MM.1S (cell line): ENCODE measurements around the gene CACNA1H.

ENCODE experiments used
- DNase-seq: peaks from one replicate; pipeline ENCODE4 v3.0.0-alpha.2; 2015
- H2AFZ ChIP-seq: fragments of 300-600 bp; sonication (generic); 2 replicates; pipeline ENCODE4 v1.6.0; 2016; ENCODE audit warnings: antibody characterized with exemption, low read length
- H3F3A ChIP-seq: fragments of 300-600 bp; sonication (generic); 2 replicates; pipeline ENCODE4 v1.6.1; 2016; ENCODE audit warnings: mild to moderate bottlenecking, antibody characterized with exemption, low read length, moderate library complexity, mixed read lengths; ENCODE audit not compliant: insufficient read depth
- H3K27ac ChIP-seq: fragments of 300-600 bp; sonication (generic); 2 replicates; pipeline ENCODE4 v1.5.1; 2016; ENCODE audit warnings: mild to moderate bottlenecking, low read length
- H3K27me3 ChIP-seq: fragments of 300-600 bp; sonication (generic); replicated peaks from 2 replicates; pipeline ENCODE4 v1.6.0; 2016; ENCODE audit warnings: low read length; ENCODE audit not compliant: insufficient read depth
- H3K36me3 ChIP-seq: fragments of 300-600 bp; sonication (generic); replicated peaks from 2 replicates; pipeline ENCODE4 v1.6.1; 2016; ENCODE audit warnings: mild to moderate bottlenecking, low read length, mixed read lengths; ENCODE audit not compliant: insufficient read depth
- H3K4me1 ChIP-seq: fragments of 300-600 bp; sonication (generic); 2 replicates; pipeline ENCODE4 v1.6.1; 2016; ENCODE audit warnings: low read length, mixed read lengths
- H3K4me2 ChIP-seq: fragments of 300-600 bp; sonication (generic); 2 replicates; pipeline ENCODE4 v1.6.0; 2016; ENCODE audit warnings: low read depth, low read length
- H3K4me3 ChIP-seq: fragments of 300-600 bp; sonication (generic); 2 replicates; pipeline ENCODE4 v1.5.1; 2016; ENCODE audit warnings: low read length, mixed read lengths
- H3K79me2 ChIP-seq: fragments of 300-600 bp; sonication (generic); 2 replicates; pipeline ENCODE4 v1.6.1; 2016; ENCODE audit warnings: mixed run types, low read length, mixed read lengths
- H3K9ac ChIP-seq: fragments of 300-600 bp; sonication (generic); 2 replicates; pipeline ENCODE4 v1.6.1; 2016; ENCODE audit warnings: low read length, mixed read lengths
- H3K9me2 ChIP-seq: fragments of 300-600 bp; sonication (generic); replicated peaks from 2 replicates; pipeline ENCODE4 v1.6.1; 2016; ENCODE audit warnings: mild to moderate bottlenecking, low read length, mixed read lengths; ENCODE audit not compliant: insufficient read depth
- H3K9me3 ChIP-seq: fragments of 300-600 bp; sonication (generic); replicated peaks from 2 replicates; pipeline ENCODE4 v1.6.1; 2016; ENCODE audit warnings: mild to moderate bottlenecking, low read length, mixed read lengths; ENCODE audit not compliant: insufficient read depth
- H4K20me1 ChIP-seq: fragments of 300-600 bp; sonication (generic); 2 replicates; pipeline ENCODE4 v1.6.1; 2016; ENCODE audit warnings: mild to moderate bottlenecking, low read length, moderate library complexity, mixed read lengths; ENCODE audit not compliant: insufficient read depth
- EZH2 ChIP-seq: fragments of 300-600 bp; sonication (generic); optimal IDR thresholded peaks from 2 replicates; pipeline ENCODE3; 2017; ENCODE audit warnings: low read depth, mild to moderate bottlenecking, antibody characterized with exemption, low read length, mixed read lengths
- EZH2phosphoT487 ChIP-seq: fragments of 300-600 bp; sonication (generic); IDR thresholded peaks from 2 replicates; pipeline ENCODE4 v1.6.1; 2018; ENCODE audit warnings: antibody characterized with exemption, low read length
- TF ChIP-seq, protein P1 (sequence below): fragments of 300-600 bp; sonication (generic); IDR thresholded peaks from 2 replicates; pipeline ENCODE4 v1.5.1; 2016; ENCODE audit warnings: antibody characterized with exemption, low read length, mixed read lengths

The CACNA1H gene

GRCh38 chr16:1262846-1263221 is 109.9 kb downstream of the CACNA1H start:
- H3K4me3 ChIP-seq, result no peak overlapping the region
- DNase-seq, result no peak
- TF ChIP-seq, protein P1, sequence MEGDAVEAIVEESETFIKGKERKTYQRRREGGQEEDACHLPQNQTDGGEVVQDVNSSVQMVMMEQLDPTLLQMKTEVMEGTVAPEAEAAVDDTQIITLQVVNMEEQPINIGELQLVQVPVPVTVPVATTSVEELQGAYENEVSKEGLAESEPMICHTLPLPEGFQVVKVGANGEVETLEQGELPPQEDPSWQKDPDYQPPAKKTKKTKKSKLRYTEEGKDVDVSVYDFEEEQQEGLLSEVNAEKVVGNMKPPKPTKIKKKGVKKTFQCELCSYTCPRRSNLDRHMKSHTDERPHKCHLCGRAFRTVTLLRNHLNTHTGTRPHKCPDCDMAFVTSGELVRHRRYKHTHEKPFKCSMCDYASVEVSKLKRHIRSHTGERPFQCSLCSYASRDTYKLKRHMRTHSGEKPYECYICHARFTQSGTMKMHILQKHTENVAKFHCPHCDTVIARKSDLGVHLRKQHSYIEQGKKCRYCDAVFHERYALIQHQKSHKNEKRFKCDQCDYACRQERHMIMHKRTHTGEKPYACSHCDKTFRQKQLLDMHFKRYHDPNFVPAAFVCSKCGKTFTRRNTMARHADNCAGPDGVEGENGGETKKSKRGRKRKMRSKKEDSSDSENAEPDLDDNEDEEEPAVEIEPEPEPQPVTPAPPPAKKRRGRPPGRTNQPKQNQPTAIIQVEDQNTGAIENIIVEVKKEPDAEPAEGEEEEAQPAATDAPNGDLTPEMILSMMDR, result no peak
- no peak for TF ChIP-seq EZH2phosphoT487
- no peak for TF ChIP-seq EZH2
- no peak overlapping the region for H3K9ac ChIP-seq
- no peaks in the 10 kb centered on the region for H3K79me2 ChIP-seq
- H3K4me1 ChIP-seq, result no peaks in the 10 kb centered on the region
- no peaks in the 10 kb centered on the region for H3K9me2 ChIP-seq
- no peaks in the 10 kb centered on the region for H4K20me1 ChIP-seq
- no peaks in the 10 kb centered on the region for H3K36me3 ChIP-seq
- no peak overlapping the region for H3K4me2 ChIP-seq
- no peak overlapping the region for H3K27ac ChIP-seq
- H3F3A ChIP-seq, result no peaks in the 10 kb centered on the region
- no peaks in the 10 kb centered on the region for H3K9me3 ChIP-seq
- no peak overlapping the region for H2AFZ ChIP-seq
- H3K27me3 ChIP-seq, result peaks cover 87% of the 10 kb centered on the region

DNA sequence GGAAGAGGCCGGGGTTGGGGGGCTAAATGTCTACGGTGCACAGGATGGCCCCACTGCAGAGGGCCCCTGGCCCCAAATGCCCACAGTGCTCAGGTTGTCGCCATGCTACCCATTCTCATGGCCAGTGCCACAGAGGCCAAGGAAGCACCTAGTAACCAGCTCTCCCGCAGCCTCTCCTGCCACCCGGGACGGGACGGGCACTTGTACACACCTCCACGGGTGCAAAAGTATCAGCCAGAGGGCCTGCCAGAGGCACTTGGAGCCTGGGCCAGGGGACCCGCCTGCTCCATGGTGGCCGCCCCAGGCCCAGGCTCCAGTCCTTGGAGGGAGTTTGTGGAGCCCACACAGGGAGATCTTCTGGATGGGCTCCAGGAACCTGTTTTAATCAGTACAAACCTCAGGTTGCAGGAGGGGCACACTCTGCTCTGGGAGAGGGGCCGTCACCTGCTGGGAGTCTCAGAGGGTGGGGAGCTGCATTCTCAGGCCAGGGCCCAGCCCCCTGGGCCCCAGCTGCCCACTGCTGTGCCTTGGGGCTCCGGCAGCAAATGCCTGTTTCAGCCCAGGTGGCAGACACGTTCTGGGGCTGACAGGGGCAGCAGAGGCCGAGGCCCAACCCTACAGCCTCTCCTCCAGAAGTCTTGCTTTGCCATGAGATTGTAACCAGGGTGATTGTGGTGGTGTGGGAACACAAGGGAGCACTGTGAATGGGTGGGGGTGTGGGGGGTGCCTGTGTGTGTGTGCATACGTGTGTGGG is 110.9 kb downstream of the CACNA1H start:
- Histone ChIP-seq H3K79me2 (no peaks in the 10 kb centered on the region), H3K9me2 (no peaks in the 10 kb centered on the region), H3K9me3 (no peaks in the 10 kb centered on the region), H4K20me1 (no peaks in the 10 kb centered on the region), H3K4me1 (no peaks in the 10 kb centered on the region), H2AFZ (no peak overlapping the region), H3K27me3 (peaks cover 91% of the 10 kb centered on the region), H3K27ac (no peak overlapping the region), H3K4me2 (no peak overlapping the region), H3K36me3 (no peaks in the 10 kb centered on the region), H3K4me3 (no peak overlapping the region), H3F3A (no peaks in the 10 kb centered on the region), H3K9ac (no peak overlapping the region)
- no peak for TF ChIP-seq EZH2
- no peak for TF ChIP-seq EZH2phosphoT487
- TF ChIP-seq, protein P1, result no peak
- DNase-seq, result no peak

GRCh38 chr16:1264345-1265089 is 111.6 kb downstream of the CACNA1H start:
- no peaks in the 10 kb centered on the region for H3F3A ChIP-seq
- peaks cover 91% of the 10 kb centered on the region for H3K27me3 ChIP-seq
- no peak overlapping the region for H2AFZ ChIP-seq
- H3K9me2 ChIP-seq, result no peaks in the 10 kb centered on the region
- H3K9ac ChIP-seq, result no peak overlapping the region
- no peak for DNase-seq
- H4K20me1 ChIP-seq, result no peaks in the 10 kb centered on the region
- H3K36me3 ChIP-seq, result no peaks in the 10 kb centered on the region
- TF ChIP-seq EZH2phosphoT487 (no peak), EZH2 (no peak)
- TF ChIP-seq, protein P1, result no peak
- no peaks in the 10 kb centered on the region for H3K4me1 ChIP-seq
- H3K4me3 ChIP-seq, result no peak overlapping the region
- no peak overlapping the region for H3K4me2 ChIP-seq
- no peak overlapping the region for H3K27ac ChIP-seq
- H3K9me3 ChIP-seq, result no peaks in the 10 kb centered on the region
- no peaks in the 10 kb centered on the region for H3K79me2 ChIP-seq
